Esophagus squamous epithelium (tissue), 5 donors: ENCODE results near the gene DOP1A. TPM values are rescaled to one million over a fixed set of nuclear protein-coding genes. Genes with fewer than 3 reads are reported as not detected.

ENCODE experiments used
- DNase-seq: peaks from one replicate; lab custom pipeline; 2025; lab: John Stamatoyannopoulos, UW
- H3K27ac ChIP-seq, 4 donors: fragments of 200-600 bp; sonication (generic); one replicate each; pipeline ENCODE4 v1.5.1; 2016 to 2019; ENCODE audit warnings: mild to moderate bottlenecking in 1 of 4
- H3K27me3 ChIP-seq, 4 donors: fragments of 200-600 bp; sonication (generic); 1 replicate in 3 of 4; 2 replicates in 1 of 4; pipeline versions ENCODE4 v1.5.1 to v1.6.0; 2017 to 2021; ENCODE audit warnings: antibody characterized with exemption in 1 of 4
- H3K36me3 ChIP-seq, 3 donors: fragments of 200-600 bp; sonication (generic); one replicate each; pipeline ENCODE4 v1.5.1; 2016 to 2019
- H3K4me1 ChIP-seq, 3 donors: fragments of 200-600 bp; sonication (generic); one replicate each; pipeline ENCODE4 v1.5.1; 2017 to 2019
- H3K4me3 ChIP-seq, 4 donors: fragments of 200-600 bp; sonication (generic); 1 replicate in 3 of 4; 2 replicates in 1 of 4; pipeline ENCODE4 v1.5.1; 2016 to 2019; ENCODE audit warnings: mild to moderate bottlenecking in 2 of 4, moderate library complexity in 1 of 4
- H3K9me3 ChIP-seq, 3 donors: fragments of 200-600 bp; sonication (generic); one replicate each; pipeline ENCODE4 v1.5.1; 2016 to 2019
- POLR2A ChIP-seq, 4 donors: fragments of 450-650 bp; IDR thresholded peaks; one replicate each; pipeline ENCODE4 v1.6.1; 2017; ENCODE audit warnings: antibody characterized with exemption in 4 of 4, mild to moderate bottlenecking in 4 of 4, moderate library complexity in 3 of 4
- WGBS, 2 donors: methylation state at CpG; one replicate each; pipeline ENCODE4 v1.1.5; 2018; 5-methylcytosine and 5-hydroxymethylcytosine counted together
- intact Hi-C: fragments of 100-400 bp; cut with DNase I; formaldehyde crosslinking; loops from one replicate; pipeline ENCODE4 v1.15.0; 2022
- total RNA-seq, 4 donors: library from RNA; depleted of rRNA; stranded (reverse); fragments of >200 nt; gene quantifications; one replicate each; pipeline ENCODE4 v1.1.0, GENCODE V29; 2016
- TF ChIP-seq, protein P1 (sequence below), 6 experiments: fragments of 450-650 bp in 4 of 6; fragments of 200-600 bp in 2 of 6; sonication (generic) in 2 of 6; IDR thresholded peaks; one replicate each; pipeline ENCODE4 v1.5.1; 2016 to 2019; ENCODE audit warnings: antibody characterized with exemption in 6 of 6, mild to moderate bottlenecking in 4 of 6, moderate library complexity in 4 of 6
- donor health status: DM: yes; HTN: yes; CAD: no.

The DOP1A gene
- total RNA-seq, 4 donors from 2014 or later = 19.0 to 40.2 (median 22.4) TPM

DNA sequence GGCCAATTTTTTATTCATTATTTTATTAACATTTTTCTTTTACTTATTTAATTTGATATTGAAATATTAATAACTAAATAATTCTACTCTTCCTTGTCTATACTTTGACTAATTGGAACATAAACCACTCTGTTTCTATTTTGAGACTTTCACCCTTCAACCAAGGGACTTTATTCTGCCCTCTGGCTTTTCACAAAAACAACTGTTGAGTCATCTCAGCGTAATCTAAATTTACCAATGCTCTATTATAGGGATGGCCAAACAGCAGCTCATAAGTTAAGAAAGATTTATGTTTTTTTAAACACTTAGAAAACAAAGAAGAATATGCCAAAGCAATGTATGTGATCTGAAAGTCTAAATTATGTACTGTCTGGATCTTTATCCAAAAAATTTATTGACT, 46.7 kb downstream of the DOP1A start:
- TF ChIP-seq, protein P1, sequence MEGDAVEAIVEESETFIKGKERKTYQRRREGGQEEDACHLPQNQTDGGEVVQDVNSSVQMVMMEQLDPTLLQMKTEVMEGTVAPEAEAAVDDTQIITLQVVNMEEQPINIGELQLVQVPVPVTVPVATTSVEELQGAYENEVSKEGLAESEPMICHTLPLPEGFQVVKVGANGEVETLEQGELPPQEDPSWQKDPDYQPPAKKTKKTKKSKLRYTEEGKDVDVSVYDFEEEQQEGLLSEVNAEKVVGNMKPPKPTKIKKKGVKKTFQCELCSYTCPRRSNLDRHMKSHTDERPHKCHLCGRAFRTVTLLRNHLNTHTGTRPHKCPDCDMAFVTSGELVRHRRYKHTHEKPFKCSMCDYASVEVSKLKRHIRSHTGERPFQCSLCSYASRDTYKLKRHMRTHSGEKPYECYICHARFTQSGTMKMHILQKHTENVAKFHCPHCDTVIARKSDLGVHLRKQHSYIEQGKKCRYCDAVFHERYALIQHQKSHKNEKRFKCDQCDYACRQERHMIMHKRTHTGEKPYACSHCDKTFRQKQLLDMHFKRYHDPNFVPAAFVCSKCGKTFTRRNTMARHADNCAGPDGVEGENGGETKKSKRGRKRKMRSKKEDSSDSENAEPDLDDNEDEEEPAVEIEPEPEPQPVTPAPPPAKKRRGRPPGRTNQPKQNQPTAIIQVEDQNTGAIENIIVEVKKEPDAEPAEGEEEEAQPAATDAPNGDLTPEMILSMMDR (IDR thresholded peaks at IDR 0.05) = no peak
- TF ChIP-seq POLR2A (IDR thresholded peaks at IDR 0.05) = no peak
- H3K36me3 ChIP-seq = peaks cover 0 to 63% (median 0%) of the 10 kb centered on the region in 3 donors
- no peaks in the 10 kb centered on the region for H3K9me3 ChIP-seq
- intact Hi-C loops = no loop called here
- H3K4me1 ChIP-seq = no peaks in the 10 kb centered on the region
- no peaks in the 10 kb centered on the region for H3K27me3 ChIP-seq
- no peak for DNase-seq
- no peak overlapping the region for H3K27ac ChIP-seq
- WGBS, 2 donors = 44 to 53% methylated on average over 1 of the region's 1 CpG
- no peak overlapping the region for H3K4me3 ChIP-seq

DNA sequence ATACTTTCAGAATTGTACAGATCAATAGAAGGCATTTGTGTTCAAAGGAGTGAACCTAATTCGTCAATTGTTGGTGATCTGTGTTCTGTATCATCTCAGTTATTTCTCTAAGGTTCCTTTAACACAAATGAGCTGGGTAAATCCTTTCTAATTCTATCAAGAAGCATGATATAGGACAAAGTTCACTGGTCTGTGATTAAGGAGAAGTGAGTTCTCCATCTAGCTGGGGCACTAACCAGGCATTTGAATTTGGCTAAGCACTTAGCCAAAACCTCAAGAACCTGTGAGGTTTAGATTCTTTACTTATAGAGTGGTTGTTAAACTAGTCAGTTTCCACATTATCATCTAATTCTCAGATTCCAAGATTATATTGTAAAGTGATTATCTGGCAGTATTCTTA, 50.3 kb downstream of the DOP1A start:
- H3K9me3 ChIP-seq = no peaks in the 10 kb centered on the region
- 83 to 100% methylated on average over 1 of the region's 1 CpG for WGBS, 2 donors
- peaks cover 0 to 63% (median 0%) of the 10 kb centered on the region in 3 donors for H3K36me3 ChIP-seq
- no peak for DNase-seq
- H3K4me1 ChIP-seq = no peaks in the 10 kb centered on the region
- intact Hi-C loops = no loop called here
- H3K4me3 ChIP-seq = no peak overlapping the region
- H3K27me3 ChIP-seq = no peaks in the 10 kb centered on the region
- TF ChIP-seq, protein P1 (IDR thresholded peaks at IDR 0.05) = no peak
- no peak for TF ChIP-seq POLR2A (IDR thresholded peaks at IDR 0.05)
- no peak overlapping the region for H3K27ac ChIP-seq

DNA sequence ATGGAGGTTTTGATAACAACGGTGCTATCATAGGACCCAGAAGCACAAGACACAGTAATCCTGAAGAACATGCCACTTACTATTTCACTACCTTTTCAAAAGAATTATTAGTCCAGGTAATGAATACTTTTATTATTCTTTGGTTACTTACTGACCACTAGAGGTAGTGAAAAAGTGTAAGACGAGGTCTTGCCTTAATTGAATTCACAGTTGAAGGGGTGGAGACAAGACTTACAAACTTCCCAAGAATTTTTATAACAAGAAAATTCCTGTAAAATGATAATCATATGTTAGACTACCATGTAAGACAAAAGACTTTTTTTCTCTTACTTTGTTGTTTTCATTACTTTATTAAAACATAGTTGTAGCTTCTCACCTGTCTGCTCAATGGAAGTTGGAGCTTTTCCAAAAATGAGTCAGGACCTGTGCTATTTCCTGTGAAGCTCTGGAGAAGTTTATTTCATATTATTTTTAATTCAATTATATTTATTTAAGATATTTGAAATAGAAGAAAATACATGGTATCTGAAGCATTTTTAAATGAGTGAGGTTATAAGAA, 52.4 kb downstream of the DOP1A start:
- TF ChIP-seq, protein P1 (IDR thresholded peaks at IDR 0.05) = no peak
- TF ChIP-seq POLR2A (IDR thresholded peaks at IDR 0.05) = no peak
- Histone ChIP-seq H3K9me3 (no peaks in the 10 kb centered on the region), H3K27ac (no peak overlapping the region), H3K4me3 (no peak overlapping the region), H3K4me1 (no peaks in the 10 kb centered on the region), H3K27me3 (no peaks in the 10 kb centered on the region), H3K36me3 (peaks cover 0 to 73% (median 0%) of the 10 kb centered on the region in 3 donors)
- 90 to 96% methylated on average over 2 of the region's 2 CpGs for WGBS, 2 donors
- DNase-seq = no peak
- intact Hi-C loops = no loop called here

DNA sequence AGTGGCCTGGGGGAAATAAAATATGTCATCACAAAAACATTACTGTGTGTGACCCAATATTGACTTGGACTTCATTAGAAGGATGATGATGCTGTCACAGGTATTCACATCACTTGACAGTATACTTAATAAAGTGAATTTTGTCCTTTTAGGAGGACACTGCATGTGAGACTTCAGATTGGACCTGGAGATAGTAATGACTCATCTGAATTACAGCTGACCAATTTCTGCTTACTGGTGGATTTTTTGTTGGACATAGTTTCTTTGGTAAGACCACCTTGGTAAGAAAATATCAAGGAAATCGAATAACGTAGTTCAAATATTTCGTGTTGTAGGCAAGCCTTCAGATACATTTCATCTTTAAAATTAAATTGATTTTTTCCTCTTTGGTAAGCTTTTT, 57.1 kb downstream of the DOP1A start:
- Histone ChIP-seq H3K36me3 (peaks cover 12 to 97% (median 13%) of the 10 kb centered on the region in 3 donors), H3K27me3 (no peaks in the 10 kb centered on the region), H3K4me1 (no peaks in the 10 kb centered on the region), H3K27ac (no peak overlapping the region), H3K9me3 (no peaks in the 10 kb centered on the region), H3K4me3 (no peak overlapping the region)
- intact Hi-C loops = no loop called here
- no peak for DNase-seq
- TF ChIP-seq POLR2A (IDR thresholded peaks at IDR 0.05) = no peak
- TF ChIP-seq, protein P1 (IDR thresholded peaks at IDR 0.05) = no peak
- WGBS, 2 donors = 91 to 97% methylated on average over 3 of the region's 3 CpGs

DNA sequence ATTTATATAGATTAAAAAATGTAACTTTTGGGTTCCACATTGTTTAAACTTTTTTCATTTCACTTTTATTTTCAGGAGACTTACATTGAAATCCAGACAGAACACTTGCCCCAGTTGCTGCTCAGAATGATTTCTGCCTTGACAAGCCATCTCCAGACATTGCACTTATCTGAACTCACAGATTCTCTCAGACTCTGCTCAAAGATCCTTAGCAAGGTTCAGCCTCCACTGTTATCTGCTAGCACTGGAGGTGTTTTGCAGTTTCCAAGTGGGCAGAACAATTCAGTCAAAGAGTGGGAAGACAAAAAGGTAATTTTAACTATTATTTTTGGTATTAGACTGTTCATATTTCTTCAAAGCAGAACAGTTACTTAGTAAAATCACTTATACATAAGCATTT, 58.0 kb downstream of the DOP1A start:
- intact Hi-C loops = no loop called here
- Histone ChIP-seq H3K36me3 (peaks cover 12 to 99% (median 21%) of the 10 kb centered on the region in 3 donors), H3K9me3 (no peaks in the 10 kb centered on the region), H3K4me3 (no peak overlapping the region), H3K4me1 (no peaks in the 10 kb centered on the region), H3K27ac (no peak overlapping the region), H3K27me3 (no peaks in the 10 kb centered on the region)
- TF ChIP-seq POLR2A (IDR thresholded peaks at IDR 0.05) = no peak
- TF ChIP-seq, protein P1 (IDR thresholded peaks at IDR 0.05) = no peak
- DNase-seq = no peak
